ENCODE results near the gene NRSN2. TPM values are rescaled to one million over a fixed set of nuclear protein-coding genes. Genes with fewer than 3 reads are reported as not detected.
A peak's percentile ranks its signal among the peaks of the same experiment; 100 is the strongest.

The NRSN2 gene
- total RNA-seq = 10 to 100 TPM; 11.2 to 12.6 TPM

- peaks cover 7% of the 10 kb centered on the region for H3K4me1 Mint-ChIP-seq
- DNase-seq = peak; percentile 58
- peaks cover 8% of the 10 kb centered on the region for H3K36me3 Mint-ChIP-seq
- H3K4me3 Mint-ChIP-seq = peak within 1 kb of the TSS; percentile 88
- no peaks in the 10 kb centered on the region for H3K27me3 Mint-ChIP-seq
- H3K27ac Mint-ChIP-seq = peak within 1 kb of the TSS; percentile 69
- H3K9me3 Mint-ChIP-seq = peaks cover 5% of the 10 kb centered on the region
These were observed at the start of gene NRSN2 for GRCh38 chr20:346640-347316. Gene NRSN2, plus strand, starts transcription at chr20:347111. Its CDS starts 2,533 bp downstream, at chr20:349644.

GRCh38 chr20:297925-298775 lies 48.8 kb upstream of the NRSN2 start:
- peaks cover 38% of the 10 kb centered on the region for H3K4me1 Mint-ChIP-seq

GRCh38 chr20:298776-299391 lies 48.0 kb upstream of the NRSN2 start:
- Mint-ChIP-seq H3K36me3 (peaks cover 34% of the 10 kb centered on the region), H3K9me3 (no peaks in the 10 kb centered on the region), H3K27ac (peak overlapping the region; percentile 97), H3K4me1 (peaks cover 38% of the 10 kb centered on the region), H3K27me3 (peaks cover 3% of the 10 kb centered on the region), H3K4me3 (peak overlapping the region; percentile 100)
- DNase-seq = no peak

More at GRCh38 chr20:297925-298775, 48.8 kb upstream of the NRSN2 start:
- Mint-ChIP-seq H3K4me3 (peak overlapping the region; percentile 100), H3K9me3 (no peaks in the 10 kb centered on the region), H3K36me3 (peaks cover 34% of the 10 kb centered on the region), H3K27ac (peak overlapping the region; percentile 97), H3K27me3 (peaks cover 3% of the 10 kb centered on the region)
- DNase-seq = peak; percentile 58

GRCh38 chr20:300345-300990 lies 46.4 kb upstream of the NRSN2 start:
- DNase-seq = no peak
- peaks cover 34% of the 10 kb centered on the region for H3K36me3 Mint-ChIP-seq
- H3K27ac Mint-ChIP-seq = peak overlapping the region; percentile 73
- H3K9me3 Mint-ChIP-seq = no peaks in the 10 kb centered on the region
- H3K4me1 Mint-ChIP-seq = peaks cover 38% of the 10 kb centered on the region
- peak overlapping the region; percentile 100 for H3K4me3 Mint-ChIP-seq
- peaks cover 3% of the 10 kb centered on the region for H3K27me3 Mint-ChIP-seq

GRCh38 chr20:301886-302848 lies 44.7 kb upstream of the NRSN2 start:
- H3K27me3 Mint-ChIP-seq = peaks cover 3% of the 10 kb centered on the region
- peaks cover 33% of the 10 kb centered on the region for H3K4me1 Mint-ChIP-seq
- H3K9me3 Mint-ChIP-seq = no peaks in the 10 kb centered on the region
- no peak overlapping the region for H3K4me3 Mint-ChIP-seq
- H3K36me3 Mint-ChIP-seq = peaks cover 34% of the 10 kb centered on the region
- H3K27ac Mint-ChIP-seq = no peak overlapping the region
- DNase-seq = no peak

GRCh38 chr20:305745-306144 lies 41.2 kb upstream of the NRSN2 start:
- Mint-ChIP-seq H3K4me1 (peaks cover 26% of the 10 kb centered on the region), H3K4me3 (no peak overlapping the region), H3K27ac (no peak overlapping the region), H3K36me3 (peaks cover 9% of the 10 kb centered on the region), H3K9me3 (no peaks in the 10 kb centered on the region), H3K27me3 (no peaks in the 10 kb centered on the region)
- DNase-seq = no peak

GRCh38 chr20:308427-309038 lies 38.4 kb upstream of the NRSN2 start:
- Mint-ChIP-seq H3K36me3 (no peaks in the 10 kb centered on the region), H3K27me3 (no peaks in the 10 kb centered on the region), H3K9me3 (no peaks in the 10 kb centered on the region), H3K27ac (no peak overlapping the region), H3K4me1 (peaks cover 10% of the 10 kb centered on the region), H3K4me3 (no peak overlapping the region)
- DNase-seq = no peak

- Mint-ChIP-seq H3K36me3 (no peaks in the 10 kb centered on the region), H3K27ac (no peak overlapping the region), H3K9me3 (no peaks in the 10 kb centered on the region), H3K4me1 (peaks cover 10% of the 10 kb centered on the region), H3K4me3 (peak overlapping the region; percentile 19), H3K27me3 (no peaks in the 10 kb centered on the region)
- no peak for DNase-seq
These were observed 37.5 kb upstream of the NRSN2 start for GRCh38 chr20:309306-309840.

- Mint-ChIP-seq H3K9me3 (no peaks in the 10 kb centered on the region), H3K27ac (peak overlapping the region; percentile 46), H3K36me3 (no peaks in the 10 kb centered on the region), H3K4me1 (peaks cover 10% of the 10 kb centered on the region), H3K4me3 (peak overlapping the region; percentile 81), H3K27me3 (no peaks in the 10 kb centered on the region)
- peak; percentile 93 for DNase-seq
These were observed 36.9 kb upstream of the NRSN2 start for GRCh38 chr20:309841-310644.

- Mint-ChIP-seq H3K4me3 (peak overlapping the region; percentile 81), H3K9me3 (no peaks in the 10 kb centered on the region), H3K27ac (no peak overlapping the region)
These were observed 36.3 kb upstream of the NRSN2 start for GRCh38 chr20:310645-311044.

GRCh38 chr20:311609-312008 lies 35.3 kb upstream of the NRSN2 start:
- Mint-ChIP-seq H3K27ac (no peak overlapping the region), H3K27me3 (no peaks in the 10 kb centered on the region), H3K4me1 (peaks cover 10% of the 10 kb centered on the region), H3K4me3 (no peak overlapping the region), H3K36me3 (no peaks in the 10 kb centered on the region), H3K9me3 (no peaks in the 10 kb centered on the region)
- no peak for DNase-seq

More at GRCh38 chr20:310645-311044, 36.3 kb upstream of the NRSN2 start:
- Mint-ChIP-seq H3K36me3 (no peaks in the 10 kb centered on the region), H3K27me3 (no peaks in the 10 kb centered on the region), H3K4me1 (peaks cover 10% of the 10 kb centered on the region)
- no peak for DNase-seq

- DNase-seq = no peak
These were observed 34.8 kb upstream of the NRSN2 start for GRCh38 chr20:312067-312466.

GRCh38 chr20:312866-313265 lies 34.0 kb upstream of the NRSN2 start:
- DNase-seq = no peak
- Mint-ChIP-seq H3K27me3 (no peaks in the 10 kb centered on the region), H3K9me3 (no peaks in the 10 kb centered on the region), H3K4me1 (peaks cover 10% of the 10 kb centered on the region), H3K36me3 (no peaks in the 10 kb centered on the region), H3K27ac (no peak overlapping the region), H3K4me3 (no peak overlapping the region)

More at GRCh38 chr20:312067-312466, 34.8 kb upstream of the NRSN2 start:
- Mint-ChIP-seq H3K27ac (no peak overlapping the region), H3K4me1 (peaks cover 10% of the 10 kb centered on the region), H3K4me3 (no peak overlapping the region), H3K36me3 (no peaks in the 10 kb centered on the region), H3K9me3 (no peaks in the 10 kb centered on the region), H3K27me3 (no peaks in the 10 kb centered on the region)

Data from activated naive CD8-positive, alpha-beta T cell treated with anti-CD3 and anti-CD28 coated beads for 36 hours (primary cell).